Uterus (tissue), 4 donors: ENCODE data around the gene EPX. TPM values are rescaled to one million over a fixed set of nuclear protein-coding genes. Genes with fewer than 3 reads are reported as not detected.

Experiments used
- DNase-seq, 2 donors: peaks; one replicate each; pipeline ENCODE4 v3.0.0-alpha.2; 2019 to 2020
- H3K27ac ChIP-seq, 2 donors: fragments of 200-600 bp; sonication (generic); 1 replicate in 1 of 2; 2 replicates in 1 of 2; pipeline ENCODE4 v1.5.1; 2016 to 2018
- H3K27me3 ChIP-seq, 2 donors: fragments of 200-600 bp; sonication (generic); one replicate each; pipeline ENCODE4 v1.5.1; 2018 to 2019; ENCODE audit warnings: control low read depth in 1 of 2
- H3K36me3 ChIP-seq, 2 donors: fragments of 200-600 bp; sonication (generic); one replicate each; pipeline ENCODE4 v1.5.1; 2019; ENCODE audit warnings: control low read depth in 1 of 2
- H3K4me1 ChIP-seq, 2 donors: fragments of 200-600 bp; sonication (generic); one replicate each; pipeline ENCODE4 v1.5.1; 2018 to 2019; ENCODE audit warnings: control low read depth in 1 of 2
- H3K4me3 ChIP-seq, 2 donors: fragments of 200-600 bp; sonication (generic); 1 replicate in 1 of 2; 2 replicates in 1 of 2; pipeline ENCODE4 v1.5.1; 2018 to 2019; ENCODE audit warnings: mild to moderate bottlenecking in 1 of 2
- H3K9me3 ChIP-seq, 2 donors: fragments of 200-600 bp; sonication (generic); one replicate each; pipeline ENCODE4 v1.5.1; 2019; ENCODE audit warnings: control low read depth in 1 of 2
- CTCF ChIP-seq, 4 experiments: fragments of 200-600 bp in 2 of 4; fragments of 450-650 bp in 2 of 4; sonication (generic) in 2 of 4; IDR thresholded peaks; one replicate each; pipeline ENCODE4 v1.5.1; 2016 to 2019; ENCODE audit warnings: antibody characterized with exemption in 4 of 4, mild to moderate bottlenecking in 2 of 4, moderate library complexity in 1 of 4
- POLR2A ChIP-seq, 2 donors: fragments of 450-650 bp; IDR thresholded peaks; one replicate each; pipeline ENCODE4 v1.6.1; 2016; ENCODE audit warnings: antibody characterized with exemption in 2 of 2, mild to moderate bottlenecking in 1 of 2, moderate library complexity in 1 of 2
- intact Hi-C: fragments of 100-400 bp; cut with DNase I; formaldehyde crosslinking; loops from one replicate; pipeline ENCODE4 v1.15.1; 2023; ENCODE audit warnings: low total_unique reads
- total RNA-seq, 4 donors: library from RNA; depleted of rRNA in 3 of 4; stranded (reverse); fragments of >200 nt in 3 of 4; gene quantifications; one replicate each; pipeline versions ENCODE4 v1.1.0 to v1.2.4, GENCODE V29; 2014 to 2023
- donor health status: DM: yes; HTN: yes; CAD: no.

Gene EPX
- total RNA-seq, 4 donors from 2014 or later, result not detected

GRCh38 chr17:58208344-58208743 is 15.8 kb downstream of the EPX start:
- no peaks in the 10 kb centered on the region for H3K9me3 ChIP-seq
- no peak overlapping the region for H3K4me3 ChIP-seq
- intact Hi-C loops, result no loop called here
- H3K27ac ChIP-seq, result no peak overlapping the region
- no peak for DNase-seq
- TF ChIP-seq CTCF (IDR thresholded peaks at IDR 0.05) (no peak), POLR2A (IDR thresholded peaks at IDR 0.05) (no peak)
- no peaks in the 10 kb centered on the region for H3K4me1 ChIP-seq
- no peaks in the 10 kb centered on the region for H3K36me3 ChIP-seq
- H3K27me3 ChIP-seq, result no peaks in the 10 kb centered on the region

GRCh38 chr17:58210922-58211321 is 18.4 kb downstream of the EPX start:
- no peak overlapping the region for H3K27ac ChIP-seq
- H3K4me3 ChIP-seq, result no peak overlapping the region
- H3K36me3 ChIP-seq, result no peaks in the 10 kb centered on the region
- no peaks in the 10 kb centered on the region for H3K4me1 ChIP-seq
- no peaks in the 10 kb centered on the region for H3K27me3 ChIP-seq
- H3K9me3 ChIP-seq, result no peaks in the 10 kb centered on the region
- DNase-seq, result no peak
- intact Hi-C loops, result no loop called here
- no peak for TF ChIP-seq POLR2A (IDR thresholded peaks at IDR 0.05)
- no peak for TF ChIP-seq CTCF (IDR thresholded peaks at IDR 0.05)

GRCh38 chr17:58215685-58216084 is 23.2 kb downstream of the EPX start:
- no peaks in the 10 kb centered on the region for H3K9me3 ChIP-seq
- TF ChIP-seq POLR2A (IDR thresholded peaks at IDR 0.05) (no peak), CTCF (IDR thresholded peaks at IDR 0.05) (no peak)
- intact Hi-C loops, result no loop called here

GRCh38 chr17:58217766-58218165 is 25.2 kb downstream of the EPX start:
- intact Hi-C loops, result no loop called here
- H3K36me3 ChIP-seq, result no peaks in the 10 kb centered on the region
- DNase-seq, result no peak
- H3K27me3 ChIP-seq, result no peaks in the 10 kb centered on the region
- no peaks in the 10 kb centered on the region for H3K9me3 ChIP-seq
- no peaks in the 10 kb centered on the region for H3K4me1 ChIP-seq
- TF ChIP-seq CTCF (IDR thresholded peaks at IDR 0.05), result no peak
- TF ChIP-seq POLR2A (IDR thresholded peaks at IDR 0.05), result no peak
- H3K27ac ChIP-seq, result no peak overlapping the region
- no peak overlapping the region for H3K4me3 ChIP-seq

More at GRCh38 chr17:58215685-58216084, 23.2 kb downstream of the EPX start:
- H3K36me3 ChIP-seq, result no peaks in the 10 kb centered on the region
- H3K4me3 ChIP-seq, result no peak overlapping the region
- H3K4me1 ChIP-seq, result no peaks in the 10 kb centered on the region
- H3K27me3 ChIP-seq, result no peaks in the 10 kb centered on the region
- no peak overlapping the region for H3K27ac ChIP-seq
- no peak for DNase-seq

- peak; percentile 14 to 66 for TF ChIP-seq POLR2A (IDR thresholded peaks at IDR 0.05)
- TF ChIP-seq CTCF (IDR thresholded peaks at IDR 0.05), result peak; percentile 61 to 84 (median 79)
- Histone ChIP-seq H3K36me3 (no peaks in the 10 kb centered on the region), H3K4me3 (peak within 1 kb of the TSS; percentile 64 to 81), H3K27me3 (no peaks in the 10 kb centered on the region), H3K9me3 (no peaks in the 10 kb centered on the region), H3K27ac (peak within 1 kb of the TSS; percentile 54 to 84), H3K4me1 (no peaks in the 10 kb centered on the region)
- peak; percentile 91 to 95 for DNase-seq
- intact Hi-C loops, result no loop called here
Observed at GRCh38 chr17:58219007-58219788, 26.7 kb downstream of the EPX start, which contains the start of gene MKS1. TSS of gene MKS1 (minus strand) at chr17:58219255. CDS start at chr17:58219230, 25 bp downstream.
